Naive B cell (primary cell): ENCODE measurements around the gene MATK. TPM values are rescaled to one million over a fixed set of nuclear protein-coding genes. Genes with fewer than 3 reads are reported as not detected.
A peak's percentile ranks its signal among the peaks of the same experiment; 100 is the strongest.

Experiments
- ATAC-seq, 2 donors: fragments of 150-1000 bp; cut with Tn5 transposase; 2 replicates each; pipeline ENCODE4 v1.10.0; 2021; ENCODE audit warnings: low read depth in 2 of 2, mild to moderate bottlenecking in 2 of 2, moderate library complexity in 2 of 2
- DNase-seq: peaks from one replicate; pipeline ENCODE4 v3.0.0; 2022
- H3K27ac Mint-ChIP-seq, 6 donors: one replicate each; pipeline ENCODE4 v1.8.0; 2020 to 2022; ENCODE audit warnings: mild to moderate bottlenecking in 6 of 6, mixed read lengths in 6 of 6, moderate library complexity in 5 of 6, inconsistent platforms in 2 of 6
- H3K27me3 Mint-ChIP-seq, 3 donors: one replicate each; pipeline ENCODE4 v1.8.0; 2021 to 2022; ENCODE audit warnings: mixed read lengths in 3 of 3, mild to moderate bottlenecking in 1 of 3
- H3K36me3 Mint-ChIP-seq, 2 donors: one replicate each; pipeline ENCODE4 v1.8.0; 2020 to 2022; ENCODE audit warnings: mixed read lengths in 2 of 2, inconsistent platforms in 1 of 2, mild to moderate bottlenecking in 1 of 2
- H3K4me1 Mint-ChIP-seq, 3 donors: one replicate each; pipeline ENCODE4 v1.8.0; 2020 to 2022; ENCODE audit warnings: mixed read lengths in 3 of 3, inconsistent platforms in 1 of 3, mild to moderate bottlenecking in 1 of 3, moderate library complexity in 1 of 3
- H3K4me3 Mint-ChIP-seq, 8 donors: one replicate each; pipeline ENCODE4 v1.8.0; 2020 to 2022; ENCODE audit warnings: mild to moderate bottlenecking in 8 of 8, mixed read lengths in 8 of 8, moderate library complexity in 8 of 8, inconsistent platforms in 2 of 8
- H3K9me3 Mint-ChIP-seq, 7 donors: one replicate each; pipeline ENCODE4 v1.8.0; 2020 to 2022; ENCODE audit warnings: mixed read lengths in 7 of 7, mild to moderate bottlenecking in 5 of 7, inconsistent platforms in 2 of 7, moderate library complexity in 1 of 7
- polyA plus RNA-seq, 6 donors: library from polyadenylated mRNA; unstranded; fragments of 300-500 nt; fragmentation: Illumina TruSeq; gene quantifications; one replicate each; pipeline ENCODE4 v1.2.3, GENCODE V29; 2021; ENCODE audit warnings: low read depth in 6 of 6

The MATK gene
- polyA plus RNA-seq, 6 donors from 2014 or later, result 3.2 to 6.7 (median 5.6) TPM

DNA sequence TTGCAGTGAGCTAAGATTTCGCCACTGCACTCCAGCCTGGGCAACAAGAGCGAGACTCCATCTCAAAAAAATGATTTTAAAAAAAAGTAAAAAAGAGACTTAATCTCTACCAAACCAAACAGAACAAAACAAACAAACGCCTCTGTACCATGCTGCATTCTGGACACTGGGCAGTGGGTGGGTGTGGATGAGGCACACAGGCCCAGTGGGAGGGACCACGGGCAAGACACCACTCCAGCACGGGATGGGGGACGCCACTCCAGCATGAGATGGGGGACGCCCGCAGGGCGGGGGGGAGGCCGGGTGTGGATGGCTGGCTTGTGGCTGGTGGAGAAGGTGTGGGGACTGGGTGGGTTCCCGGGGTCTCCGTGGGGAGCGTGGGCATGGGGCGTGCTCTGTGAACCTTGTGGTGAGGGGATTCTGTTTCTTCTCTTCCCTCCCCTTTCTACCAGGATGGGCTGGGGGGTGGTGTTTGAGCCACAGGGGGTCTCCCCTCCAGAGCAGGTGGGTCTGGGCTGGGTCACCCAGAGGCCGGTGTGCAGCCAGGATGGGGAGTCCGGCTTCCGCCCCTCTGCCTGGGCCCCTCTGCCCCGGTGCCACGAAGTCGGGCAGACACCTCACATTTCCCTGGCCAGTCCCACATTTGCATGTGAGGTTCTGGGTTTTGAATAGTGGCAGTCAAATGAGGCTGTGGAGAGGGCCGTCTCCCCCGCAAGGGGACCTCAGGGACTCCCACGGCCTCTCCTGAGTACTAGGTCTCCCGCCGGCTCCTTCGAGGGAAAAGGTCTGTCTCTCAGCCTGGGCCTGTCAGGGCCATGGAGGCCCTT lies 23.9 kb upstream of the MATK start:
- ATAC-seq, result peak; percentile 60 to 66
- Mint-ChIP-seq H3K4me3 (peak overlapping the region in 4 of 8 donors; percentile 29 to 52 (median 38)), H3K9me3 (peaks cover 0 to 4% (median 1%) of the 10 kb centered on the region in 7 donors), H3K4me1 (peaks cover 40 to 56% (median 51%) of the 10 kb centered on the region in 3 donors), H3K27me3 (no peaks in the 10 kb centered on the region), H3K27ac (peak overlapping the region; percentile 68 to 99 (median 85)), H3K36me3 (no peaks in the 10 kb centered on the region)
- peak; percentile 82 for DNase-seq

DNA sequence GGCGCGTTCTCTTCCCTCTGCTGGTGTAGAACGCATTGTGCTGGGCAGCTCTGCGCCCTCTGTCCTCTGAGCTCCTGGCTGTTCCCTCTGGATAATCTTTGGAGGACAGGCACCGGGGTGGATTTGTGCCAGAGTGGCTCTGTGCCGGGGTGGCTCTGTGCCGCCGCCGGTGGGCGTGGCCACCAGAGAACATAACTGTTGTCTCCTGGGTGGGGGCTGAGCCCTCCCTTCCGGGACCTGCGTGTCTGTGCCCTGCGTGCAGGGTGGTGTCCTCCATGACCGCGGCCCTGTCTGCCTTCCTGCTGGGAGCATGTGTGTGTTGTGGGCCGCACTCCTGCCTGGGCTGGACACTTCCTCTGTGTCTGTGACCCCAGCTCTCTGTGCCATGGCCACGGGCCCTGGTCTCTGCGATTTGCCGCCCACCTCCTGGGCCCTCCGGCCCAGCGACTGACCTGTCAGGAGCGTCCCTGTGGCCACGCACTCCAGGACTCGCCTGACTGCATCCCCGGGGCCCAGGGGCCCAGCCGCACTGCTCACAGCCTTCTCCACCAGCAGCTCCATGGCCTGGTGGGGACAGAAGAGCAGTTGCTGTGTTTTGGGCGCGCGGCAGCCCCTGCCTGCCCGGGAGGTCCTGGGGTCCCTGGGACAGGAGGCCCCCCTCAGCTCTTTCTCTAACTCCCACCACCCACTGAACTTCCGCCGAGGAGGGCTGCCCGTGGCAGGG lies 22.4 kb upstream of the MATK start:
- H3K9me3 Mint-ChIP-seq, result peaks cover 0 to 4% (median 1%) of the 10 kb centered on the region in 7 donors
- no peak for ATAC-seq
- H3K4me1 Mint-ChIP-seq, result peaks cover 32 to 42% (median 41%) of the 10 kb centered on the region in 3 donors
- no peaks in the 10 kb centered on the region for H3K36me3 Mint-ChIP-seq
- DNase-seq, result no peak
- no peak overlapping the region for H3K4me3 Mint-ChIP-seq
- peak overlapping the region in 4 of 6 donors; percentile 29 to 97 (median 56) for H3K27ac Mint-ChIP-seq
- H3K27me3 Mint-ChIP-seq, result peaks cover 0 to 4% (median 1%) of the 10 kb centered on the region in 3 donors

DNA sequence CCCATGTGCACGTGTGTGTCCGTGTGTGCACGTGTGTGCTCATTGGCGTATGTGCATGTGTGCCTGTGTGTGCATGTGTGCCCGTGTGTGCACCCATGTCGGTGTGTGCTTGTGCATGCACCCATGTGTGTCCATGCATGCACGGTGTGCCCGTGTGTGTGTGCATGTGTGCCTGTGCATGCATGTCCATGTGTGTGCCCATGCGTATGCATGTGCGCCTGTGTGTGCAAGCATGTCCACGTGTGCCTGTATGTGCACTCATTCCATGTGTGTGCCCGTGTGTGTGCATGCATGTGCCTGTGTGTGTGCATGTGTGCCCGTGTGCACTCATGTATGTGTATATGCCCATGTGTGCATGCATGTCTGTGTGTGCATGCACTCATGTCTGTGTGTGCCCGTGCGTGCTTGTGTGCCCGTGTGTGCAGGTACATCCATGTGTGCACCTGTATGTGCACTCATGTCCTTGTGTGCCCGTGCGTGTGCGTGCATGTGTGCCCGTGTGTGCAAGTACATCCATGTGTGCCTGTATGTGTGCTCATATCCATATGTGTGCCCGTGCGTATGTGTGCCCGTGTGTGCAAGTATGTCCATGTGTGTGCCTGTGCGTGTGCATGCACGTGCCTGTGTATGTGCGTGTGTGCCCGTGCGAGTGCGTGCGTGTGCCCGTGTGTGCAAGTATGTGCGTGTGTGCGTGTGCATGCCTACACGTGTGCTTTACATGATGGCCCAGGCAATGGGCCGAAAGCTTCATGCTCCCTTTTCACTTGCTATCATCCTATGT lies 21.6 kb upstream of the MATK start:
- H3K4me1 Mint-ChIP-seq, result peaks cover 25 to 34% (median 34%) of the 10 kb centered on the region in 3 donors
- H3K4me3 Mint-ChIP-seq, result no peak overlapping the region
- H3K36me3 Mint-ChIP-seq, result no peaks in the 10 kb centered on the region
- H3K27me3 Mint-ChIP-seq, result peaks cover 0 to 11% (median 9%) of the 10 kb centered on the region in 3 donors
- no peak for DNase-seq
- peak overlapping the region in 1 of 6 donors; percentile 66 for H3K27ac Mint-ChIP-seq
- peaks cover 0 to 4% (median 1%) of the 10 kb centered on the region in 7 donors for H3K9me3 Mint-ChIP-seq
- no peak for ATAC-seq

DNA sequence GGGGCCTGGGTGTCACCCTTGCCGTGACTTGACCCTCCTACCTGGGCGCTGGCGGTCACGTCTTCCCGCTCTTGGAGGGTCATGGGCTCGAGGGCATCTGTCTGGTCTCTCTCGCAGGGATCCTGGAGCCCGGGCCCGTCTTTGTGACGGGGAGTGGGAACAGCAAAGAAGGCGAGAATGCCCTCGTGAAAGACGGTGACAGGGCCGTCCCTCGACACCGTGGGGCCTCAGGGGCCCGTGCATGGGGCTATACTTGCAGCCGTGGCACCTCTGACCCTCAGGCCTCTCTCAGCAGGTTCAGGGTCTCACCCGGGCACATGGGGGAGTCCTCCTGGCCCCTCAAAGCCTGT lies 20.9 kb upstream of the MATK start:
- Mint-ChIP-seq H3K27ac (no peak overlapping the region), H3K4me1 (peaks cover 19 to 28% (median 28%) of the 10 kb centered on the region in 3 donors), H3K9me3 (peaks cover 0 to 4% (median 0%) of the 10 kb centered on the region in 7 donors), H3K27me3 (peaks cover 0 to 18% (median 12%) of the 10 kb centered on the region in 3 donors), H3K36me3 (no peaks in the 10 kb centered on the region), H3K4me3 (no peak overlapping the region)
- ATAC-seq (no peak), DNase-seq (no peak)

DNA sequence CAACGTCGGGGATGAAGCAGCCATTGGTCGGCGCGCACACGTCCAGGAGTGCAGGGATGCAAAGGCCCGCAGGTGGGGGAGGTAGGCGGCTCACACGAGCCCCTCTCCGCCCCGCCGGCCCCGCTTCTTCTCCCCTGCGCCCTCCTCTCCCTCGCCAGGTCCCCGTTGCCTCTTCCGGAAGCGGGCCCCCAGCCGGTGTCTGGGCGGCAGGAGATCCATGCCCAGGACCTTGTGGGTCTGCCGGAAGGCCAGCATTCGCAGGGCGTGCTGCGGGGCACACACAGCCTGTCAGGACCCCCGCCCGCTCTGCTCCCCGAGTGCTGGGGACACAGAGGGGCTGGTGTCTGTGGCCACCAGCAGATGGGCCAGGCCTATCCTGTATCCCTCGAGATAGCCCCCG lies 19.7 kb upstream of the MATK start:
- ATAC-seq (no peak), DNase-seq (no peak)
- Mint-ChIP-seq H3K36me3 (no peaks in the 10 kb centered on the region), H3K4me3 (no peak overlapping the region), H3K27ac (no peak overlapping the region), H3K27me3 (peaks cover 0 to 25% (median 12%) of the 10 kb centered on the region in 3 donors), H3K9me3 (peaks cover 0 to 4% (median 0%) of the 10 kb centered on the region in 7 donors), H3K4me1 (peaks cover 22 to 34% (median 27%) of the 10 kb centered on the region in 3 donors)

DNA sequence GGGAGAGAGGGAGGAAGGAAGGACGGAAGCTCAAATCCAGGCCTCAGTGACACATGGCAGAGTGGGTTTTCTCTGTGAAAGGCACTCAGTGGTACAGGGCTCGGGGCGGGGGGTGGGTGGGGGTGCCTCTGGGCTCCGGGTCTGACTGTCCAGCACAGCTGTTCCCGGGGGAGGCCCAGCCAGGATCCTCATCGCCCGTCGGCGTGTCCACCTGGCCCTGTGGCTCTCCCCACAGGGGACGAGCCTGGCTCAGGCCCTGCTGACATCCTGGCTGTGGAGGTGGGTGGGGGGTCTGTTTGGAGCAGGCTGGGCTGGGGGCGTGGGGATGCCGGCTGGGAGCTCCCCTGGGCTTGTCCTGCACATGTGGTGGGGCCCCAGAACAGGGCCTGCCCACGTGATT lies 18.2 kb upstream of the MATK start:
- peaks cover 15 to 23% (median 18%) of the 10 kb centered on the region in 3 donors for H3K4me1 Mint-ChIP-seq
- DNase-seq, result no peak
- H3K27ac Mint-ChIP-seq, result no peak overlapping the region
- H3K9me3 Mint-ChIP-seq, result peaks cover 0 to 4% (median 0%) of the 10 kb centered on the region in 7 donors
- H3K36me3 Mint-ChIP-seq, result no peaks in the 10 kb centered on the region
- ATAC-seq, result no peak
- H3K4me3 Mint-ChIP-seq, result no peak overlapping the region
- peaks cover 0 to 25% (median 12%) of the 10 kb centered on the region in 3 donors for H3K27me3 Mint-ChIP-seq

DNA sequence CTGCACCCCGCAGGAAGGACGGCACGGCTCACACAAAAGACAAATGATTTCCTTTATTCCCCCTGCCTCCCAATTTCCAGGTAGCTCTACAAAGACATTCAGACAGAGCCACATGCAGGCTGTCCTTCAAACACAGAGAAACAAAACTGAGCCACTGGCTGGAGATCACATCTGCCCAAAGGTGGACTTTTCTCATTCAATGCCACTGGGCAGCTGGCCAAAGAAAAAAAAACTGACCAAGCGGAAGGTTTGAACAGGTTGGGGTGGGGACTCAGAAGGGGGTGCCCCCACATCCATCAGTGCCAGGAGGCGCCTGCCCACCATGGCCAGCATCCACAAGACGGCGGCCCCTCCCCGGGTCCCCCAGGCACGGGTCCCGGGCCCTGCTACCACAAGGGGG lies 17.8 kb upstream of the MATK start:
- H3K4me1 Mint-ChIP-seq, result peaks cover 10 to 18% (median 18%) of the 10 kb centered on the region in 3 donors
- ATAC-seq (no peak), DNase-seq (no peak)
- peaks cover 0 to 4% (median 0%) of the 10 kb centered on the region in 7 donors for H3K9me3 Mint-ChIP-seq
- no peaks in the 10 kb centered on the region for H3K36me3 Mint-ChIP-seq
- peak overlapping the region in 2 of 6 donors; percentile 65 to 72 for H3K27ac Mint-ChIP-seq
- no peak overlapping the region for H3K4me3 Mint-ChIP-seq
- H3K27me3 Mint-ChIP-seq, result peaks cover 0 to 25% (median 12%) of the 10 kb centered on the region in 3 donors

DNA sequence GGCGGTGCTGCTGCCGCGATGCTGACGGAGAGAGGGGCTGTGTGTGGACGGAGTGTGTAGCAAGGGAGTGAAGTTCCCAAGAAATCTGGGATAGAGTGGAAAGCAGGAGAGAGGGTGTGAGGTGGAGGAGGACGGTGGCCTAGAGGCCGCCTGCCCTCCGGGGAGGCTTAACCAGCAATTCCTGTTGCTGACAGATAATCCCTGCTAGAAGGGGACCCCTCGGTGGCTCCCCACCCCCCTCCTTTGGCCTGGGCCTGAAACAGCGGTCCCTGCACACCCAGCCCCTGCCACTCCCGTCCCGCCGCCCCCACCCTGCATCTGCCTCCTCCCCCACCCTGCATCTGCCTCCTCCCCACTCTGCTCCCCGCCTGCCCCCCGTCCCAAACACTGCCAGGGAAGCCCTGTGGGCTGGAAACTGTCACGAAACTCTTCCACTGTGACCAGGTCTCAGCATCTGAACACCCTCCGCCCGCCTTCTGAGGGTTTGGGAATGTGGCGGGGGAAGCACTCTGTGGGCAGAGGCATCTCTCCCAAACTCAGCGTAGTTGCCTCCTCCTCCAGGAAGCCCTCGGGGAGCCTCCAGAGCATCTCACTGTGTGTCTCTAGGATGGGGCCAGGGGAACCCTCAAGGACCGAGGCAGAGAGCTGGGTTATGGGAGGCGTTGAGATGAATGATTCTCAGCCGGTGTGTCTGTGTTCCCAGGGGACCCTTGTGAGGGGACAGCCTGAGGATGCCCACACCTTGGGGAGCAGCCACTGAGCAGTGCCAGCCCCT lies 17.1 kb upstream of the MATK start:
- Mint-ChIP-seq H3K27ac (no peak overlapping the region), H3K36me3 (no peaks in the 10 kb centered on the region)
- ATAC-seq, result no peak

DNA sequence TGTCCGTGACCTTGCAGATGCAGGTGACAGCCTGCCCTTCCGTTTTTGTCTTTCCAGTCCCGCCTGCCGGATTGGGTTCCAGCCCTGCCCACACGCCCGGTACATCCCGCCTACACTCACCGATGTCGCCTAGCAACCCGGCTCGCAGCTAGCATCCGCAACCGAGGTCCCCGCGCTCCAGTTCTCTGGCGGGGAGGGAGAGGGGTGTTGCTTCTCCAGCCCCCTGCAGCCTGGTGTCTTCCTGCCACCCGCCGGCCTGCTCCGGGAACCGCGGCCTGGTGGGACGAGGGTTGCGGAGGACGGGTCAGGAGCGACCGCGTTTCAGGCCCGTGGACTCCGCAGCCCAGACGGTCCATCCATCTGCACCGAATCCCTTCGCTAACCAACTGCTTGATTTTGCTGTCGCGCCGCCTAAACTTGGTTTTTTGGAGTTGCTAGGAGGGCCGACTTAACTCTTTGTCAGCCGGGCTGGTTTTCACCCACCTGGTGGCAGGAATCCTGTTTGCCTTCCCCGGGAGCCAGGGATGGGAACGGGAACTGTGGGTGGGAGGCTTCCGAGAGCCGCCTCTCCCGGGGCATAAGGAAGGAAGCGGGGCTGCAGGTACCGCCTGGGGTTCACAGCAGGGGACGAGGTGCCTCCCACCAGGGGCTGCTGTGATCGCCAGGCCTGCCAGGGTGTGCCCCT lies 15.4 kb upstream of the MATK start:
- H3K9me3 Mint-ChIP-seq, result peaks cover 4 to 6% (median 4%) of the 10 kb centered on the region in 7 donors
- ATAC-seq (peak; percentile 88 to 91), DNase-seq (peak; percentile 62)
- peak overlapping the region in 7 of 8 donors; percentile 40 to 83 (median 55) for H3K4me3 Mint-ChIP-seq
- H3K27me3 Mint-ChIP-seq, result peaks cover 0 to 31% (median 12%) of the 10 kb centered on the region in 3 donors
- H3K4me1 Mint-ChIP-seq, result peaks cover 6 to 13% (median 10%) of the 10 kb centered on the region in 3 donors
- peak overlapping the region in 3 of 6 donors; percentile 33 to 89 (median 50) for H3K27ac Mint-ChIP-seq
- peaks cover 0 to 6% of the 10 kb centered on the region in 2 donors for H3K36me3 Mint-ChIP-seq

More for the DNA sequence above, 17.1 kb upstream of the MATK start:
- Mint-ChIP-seq H3K4me1 (peaks cover 9 to 15% (median 12%) of the 10 kb centered on the region in 3 donors), H3K27me3 (peaks cover 0 to 25% (median 12%) of the 10 kb centered on the region in 3 donors), H3K9me3 (peaks cover 0 to 4% (median 0%) of the 10 kb centered on the region in 7 donors), H3K4me3 (peak overlapping the region in 1 of 8 donors; percentile 30)
- DNase-seq, result no peak

DNA sequence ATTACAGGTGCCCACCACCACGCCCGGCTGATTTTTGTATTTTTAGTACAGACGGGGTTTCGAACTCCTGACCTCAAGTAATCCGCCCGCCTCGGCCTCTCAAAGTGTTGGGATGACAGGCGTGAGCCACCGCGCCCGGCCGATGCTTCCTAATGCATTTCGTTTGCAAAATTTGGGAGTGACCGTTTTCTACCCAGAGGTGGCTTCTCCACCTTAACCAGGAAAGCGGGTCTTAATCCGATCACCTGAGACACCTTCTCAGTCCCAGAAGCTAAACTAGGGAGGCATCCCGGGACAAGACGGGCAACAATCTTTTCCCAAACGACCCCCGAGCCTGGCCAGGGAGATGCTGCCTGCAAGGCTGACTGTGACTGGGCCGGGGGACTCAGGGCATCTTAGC lies 14.8 kb upstream of the MATK start:
- peak overlapping the region in 6 of 8 donors; percentile 40 to 83 (median 62) for H3K4me3 Mint-ChIP-seq
- H3K9me3 Mint-ChIP-seq, result peaks cover 6 to 11% (median 7%) of the 10 kb centered on the region in 7 donors
- ATAC-seq (no peak), DNase-seq (no peak)
- H3K36me3 Mint-ChIP-seq, result peaks cover 0 to 9% of the 10 kb centered on the region in 2 donors
- peaks cover 6 to 11% (median 10%) of the 10 kb centered on the region in 3 donors for H3K4me1 Mint-ChIP-seq
- peaks cover 0 to 32% (median 12%) of the 10 kb centered on the region in 3 donors for H3K27me3 Mint-ChIP-seq
- H3K27ac Mint-ChIP-seq, result peak overlapping the region in 1 of 6 donors; percentile 38

DNA sequence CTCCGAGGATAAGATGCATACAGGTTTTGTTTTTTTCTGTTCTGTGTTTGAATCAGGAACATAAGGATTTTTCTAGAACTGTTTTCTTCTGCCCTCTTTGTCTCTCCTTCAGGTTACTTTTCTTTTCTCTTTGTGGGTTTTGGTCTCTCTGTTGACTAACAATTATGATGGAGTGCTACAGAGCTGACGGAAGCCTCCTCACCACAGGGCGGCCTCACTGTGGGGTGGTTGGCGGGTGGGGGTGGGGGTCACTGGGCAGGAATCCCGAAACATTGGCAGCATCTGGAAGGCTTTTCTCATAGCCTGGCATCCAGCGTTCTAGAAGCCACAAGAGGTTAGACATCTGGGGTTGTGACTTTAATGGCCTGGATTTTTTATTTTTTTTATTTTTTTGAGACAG lies 12.0 kb upstream of the MATK start:
- peaks cover 0 to 9% of the 10 kb centered on the region in 2 donors for H3K36me3 Mint-ChIP-seq
- peaks cover 2 to 11% (median 10%) of the 10 kb centered on the region in 3 donors for H3K4me1 Mint-ChIP-seq

More for the DNA sequence above, 12.0 kb upstream of the MATK start:
- ATAC-seq (no peak), DNase-seq (no peak)
- H3K9me3 Mint-ChIP-seq, result peaks cover 6 to 11% (median 7%) of the 10 kb centered on the region in 7 donors
- no peak overlapping the region for H3K27ac Mint-ChIP-seq
- peaks cover 0 to 23% (median 6%) of the 10 kb centered on the region in 3 donors for H3K27me3 Mint-ChIP-seq
- H3K4me3 Mint-ChIP-seq, result no peak overlapping the region
